Parathyroid adenoma (tissue), 2 donors: ENCODE data around the gene TBX19.
"Not testable (repeated sequence)": the region's sequence is repeated elsewhere in the genome, so short reads cannot be mapped to it uniquely, and the experiment has no call there.

Experiments
- H2AFZ ChIP-seq: fragments of 300-600 bp; sonication (generic); one replicate; pipeline ENCODE4 v1.7.0; 2017; ENCODE audit warnings: antibody characterized with exemption, mild to moderate bottlenecking
- H3K27ac ChIP-seq: fragments of 300-600 bp; sonication (generic); one replicate; pipeline ENCODE4 v1.7.0; 2017
- H3K27me3 ChIP-seq: fragments of 300-600 bp; sonication (generic); one replicate; pipeline ENCODE4 v1.7.0; 2017; ENCODE audit warnings: low read length; ENCODE audit not compliant: control insufficient read depth, insufficient read depth
- H3K36me3 ChIP-seq: fragments of 300-600 bp; sonication (generic); one replicate; pipeline ENCODE4 v1.7.0; 2017; ENCODE audit warnings: low read length; ENCODE audit not compliant: control insufficient read depth, insufficient read depth
- H3K4me1 ChIP-seq: fragments of 300-600 bp; sonication (generic); one replicate; pipeline ENCODE4 v1.7.0; 2017; ENCODE audit warnings: control low read depth
- H3K4me2 ChIP-seq: fragments of 300-600 bp; sonication (generic); one replicate; pipeline ENCODE4 v1.7.0; 2017; ENCODE audit warnings: low read length
- H3K4me3 ChIP-seq: fragments of 300-600 bp; sonication (generic); one replicate; pipeline ENCODE4 v1.7.0; 2017; ENCODE audit warnings: low read depth, low read length
- H3K79me2 ChIP-seq: fragments of 300-600 bp; sonication (generic); one replicate; pipeline ENCODE4 v1.7.0; 2017; ENCODE audit warnings: control low read depth
- H3K9ac ChIP-seq: fragments of 300-600 bp; sonication (generic); one replicate; pipeline ENCODE4 v1.7.0; 2017; ENCODE audit warnings: mild to moderate bottlenecking
- H3K9me3 ChIP-seq: fragments of 300-600 bp; sonication (generic); one replicate; pipeline ENCODE4 v1.7.0; 2017; ENCODE audit warnings: low read length; ENCODE audit not compliant: control insufficient read depth
- CTCF ChIP-seq: fragments of 300-600 bp; sonication (generic); IDR thresholded peaks from one replicate; pipeline ENCODE4 v1.7.0; 2017; ENCODE audit warnings: antibody characterized with exemption, mild to moderate bottlenecking
- donor health status: primary hyperparathyroidism.

The TBX19 gene

GRCh38 chr1:168343566-168343965 is 62.9 kb downstream of the TBX19 start:
- Histone ChIP-seq H3K27me3 (no peaks in the 10 kb centered on the region), H3K36me3 (no peaks in the 10 kb centered on the region), H3K27ac (no peak overlapping the region), H3K9me3 (no peaks in the 10 kb centered on the region), H3K4me3 (no peak overlapping the region), H3K4me2 (no peak overlapping the region), H3K79me2 (no peaks in the 10 kb centered on the region), H2AFZ (no peak overlapping the region), H3K9ac (no peak overlapping the region), H3K4me1 (no peaks in the 10 kb centered on the region)
- TF ChIP-seq CTCF: no peak

- H3K27ac ChIP-seq: no peak overlapping the region
- no peak overlapping the region for H3K4me3 ChIP-seq
- H3K36me3 ChIP-seq: no peaks in the 10 kb centered on the region
- no peak for TF ChIP-seq CTCF
- no peak overlapping the region for H3K4me2 ChIP-seq
- no peak overlapping the region for H3K9ac ChIP-seq
- no peaks in the 10 kb centered on the region for H3K79me2 ChIP-seq
- no peaks in the 10 kb centered on the region for H3K27me3 ChIP-seq
- H3K4me1 ChIP-seq: no peaks in the 10 kb centered on the region
- H2AFZ ChIP-seq: no peak overlapping the region
- H3K9me3 ChIP-seq: no peaks in the 10 kb centered on the region
Measured at GRCh38 chr1:168344517-168344916, 63.8 kb downstream of the TBX19 start.

GRCh38 chr1:168345939-168346338 is 65.3 kb downstream of the TBX19 start:
- Histone ChIP-seq H3K4me2 (no peak overlapping the region), H3K79me2 (no peaks in the 10 kb centered on the region), H3K27ac (no peak overlapping the region), H3K4me1 (no peaks in the 10 kb centered on the region), H3K27me3 (no peaks in the 10 kb centered on the region), H3K36me3 (no peaks in the 10 kb centered on the region), H3K9me3 (no peaks in the 10 kb centered on the region), H3K9ac (no peak overlapping the region), H2AFZ (no peak overlapping the region), H3K4me3 (no peak overlapping the region)
- TF ChIP-seq CTCF: no peak

GRCh38 chr1:168347630-168348029 is 67.0 kb downstream of the TBX19 start:
- Histone ChIP-seq H3K9me3 (no peaks in the 10 kb centered on the region), H2AFZ (no peak overlapping the region), H3K27ac (no peak overlapping the region), H3K4me3 (no peak overlapping the region), H3K27me3 (no peaks in the 10 kb centered on the region), H3K36me3 (no peaks in the 10 kb centered on the region), H3K79me2 (no peaks in the 10 kb centered on the region), H3K9ac (no peak overlapping the region), H3K4me2 (no peak overlapping the region), H3K4me1 (no peaks in the 10 kb centered on the region)
- no peak for TF ChIP-seq CTCF

- Histone ChIP-seq H3K4me3 (no peak overlapping the region), H2AFZ (no peak overlapping the region), H3K4me2 (no peak overlapping the region), H3K27me3 (no peaks in the 10 kb centered on the region), H3K27ac (no peak overlapping the region), H3K36me3 (no peaks in the 10 kb centered on the region), H3K79me2 (no peaks in the 10 kb centered on the region), H3K9me3 (no peaks in the 10 kb centered on the region), H3K9ac (no peak overlapping the region), H3K4me1 (no peaks in the 10 kb centered on the region)
- no peak for TF ChIP-seq CTCF
Measured at GRCh38 chr1:168348146-168348709, 67.6 kb downstream of the TBX19 start.

- H3K4me2 ChIP-seq, H3K9ac ChIP-seq, H2AFZ ChIP-seq, H3K4me3 ChIP-seq, H3K27ac ChIP-seq, H3K27me3 ChIP-seq, H3K79me2 ChIP-seq, H3K36me3 ChIP-seq, H3K9me3 ChIP-seq, H3K4me1 ChIP-seq: not testable (repeated sequence)
Measured at GRCh38 chr1:168354335-168355269, 73.9 kb downstream of the TBX19 start.
